GM12873 (cell line): ENCODE data around the gene STK16.

ENCODE experiments used
- CTCF ChIP-seq: IDR thresholded peaks from 2 replicates; pipeline ENCODE4 v1.5.1; 2012; ENCODE audit warnings: low read depth, mild to moderate bottlenecking, moderate library complexity, low read length, control low read depth; ENCODE audit not compliant: insufficient read depth; ENCODE audit errors: missing control alignments

STK16 gene

DNA sequence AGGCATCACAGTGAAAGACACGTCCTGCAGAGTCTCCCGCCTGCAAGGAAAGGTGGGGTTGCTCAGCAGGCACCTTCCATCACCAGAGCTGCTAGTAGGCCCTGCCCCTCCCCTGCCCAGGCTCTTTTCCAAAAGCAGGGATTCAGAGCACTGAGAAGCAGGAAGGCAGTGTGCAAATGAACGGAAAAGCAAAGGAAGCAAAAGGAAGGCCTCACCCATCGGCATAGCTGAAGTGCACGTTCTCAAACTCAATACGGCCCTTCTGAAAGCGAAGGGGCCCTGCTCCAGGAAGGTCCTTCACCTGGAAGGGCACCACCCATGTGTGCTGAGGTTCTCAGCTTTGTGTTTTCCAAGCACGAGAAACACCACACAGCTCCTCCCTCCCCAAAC lies 32.3 kb upstream of the STK16 start:
- TF ChIP-seq CTCF, result no peak

DNA sequence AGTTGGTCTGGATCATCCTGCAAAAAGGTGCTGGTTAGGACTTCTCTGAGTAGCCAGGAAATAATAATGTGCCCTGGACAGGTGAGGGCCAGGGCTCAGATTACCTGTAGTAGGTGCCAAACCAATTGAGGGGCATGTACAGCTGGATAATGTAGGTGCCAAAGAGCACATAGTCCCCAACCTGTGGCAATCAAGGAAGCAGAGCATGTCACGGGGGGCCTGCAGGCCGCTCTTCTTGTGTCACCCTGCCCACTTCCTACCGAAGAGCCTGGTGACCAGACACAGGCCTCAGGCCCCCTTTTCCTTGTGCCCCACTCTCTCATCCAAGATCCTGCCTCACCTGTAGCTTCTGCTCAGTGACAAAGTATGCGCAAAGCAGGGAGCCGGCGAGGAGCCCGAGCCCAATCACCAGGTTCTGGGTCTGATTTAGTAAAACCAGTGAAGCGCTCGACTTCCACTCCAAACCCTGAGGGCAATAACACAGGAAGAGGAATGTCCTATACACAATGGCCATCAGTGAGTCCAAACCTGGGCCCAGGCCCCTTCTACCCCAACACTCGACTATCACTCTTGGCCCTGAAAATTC lies 31.7 kb upstream of the STK16 start:
- TF ChIP-seq CTCF, result no peak

- no peak for TF ChIP-seq CTCF
Observed at GRCh38 chr2:219214141-219214540, 31.1 kb upstream of the STK16 start.

GRCh38 chr2:219214786-219215185 lies 30.5 kb upstream of the STK16 start:
- no peak for TF ChIP-seq CTCF

DNA sequence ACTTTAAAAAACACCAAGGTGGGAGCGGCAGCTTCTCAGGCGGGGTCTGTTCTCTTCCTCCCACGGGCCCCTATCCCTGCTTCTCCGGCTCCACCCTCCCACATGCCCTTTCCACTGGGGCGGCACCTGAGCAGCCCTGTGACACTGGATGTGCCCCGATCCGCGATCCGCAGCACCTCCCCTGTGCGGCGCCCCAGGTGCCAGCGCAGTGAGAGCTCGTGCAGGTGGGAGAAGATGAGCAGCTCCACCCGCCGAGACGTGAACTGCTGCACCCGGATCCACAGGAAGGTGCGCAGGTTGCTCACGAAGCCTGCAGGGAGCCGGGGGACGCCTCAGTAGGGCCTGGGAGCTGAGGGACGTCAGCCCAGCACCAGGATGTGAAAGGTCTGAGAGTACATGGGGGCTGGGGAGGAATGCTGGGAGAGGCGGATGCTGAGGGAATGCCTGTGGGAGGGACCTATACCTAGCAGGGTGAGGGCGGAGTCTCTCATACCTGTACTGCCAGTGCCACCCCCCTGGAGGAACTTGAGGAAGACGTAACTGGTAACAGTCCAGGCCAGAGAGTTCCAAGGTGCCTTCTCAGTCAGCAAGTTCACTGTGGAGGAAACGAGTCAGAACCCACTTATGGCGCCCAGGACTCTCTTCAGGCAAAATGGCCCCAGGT lies 29.3 kb upstream of the STK16 start:
- TF ChIP-seq CTCF, result no peak

DNA sequence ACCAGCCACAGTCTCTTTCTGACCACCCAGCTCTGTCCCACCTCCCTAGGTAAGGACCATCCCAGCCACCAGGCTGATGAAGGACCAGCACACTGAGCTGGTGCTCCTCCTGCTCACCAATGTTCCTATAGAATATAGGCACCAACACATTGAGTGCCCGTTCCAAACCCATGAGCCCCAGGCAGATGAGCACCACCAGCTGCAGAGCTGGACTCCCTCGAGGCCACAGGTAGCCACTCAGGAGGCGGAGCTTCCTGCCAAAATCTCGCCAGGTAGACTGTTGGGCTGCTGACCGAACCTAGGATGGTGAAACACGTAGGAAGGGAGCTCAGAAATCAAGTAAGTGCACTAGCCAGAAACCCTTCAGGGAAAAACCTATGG lies 28.8 kb upstream of the STK16 start:
- no peak for TF ChIP-seq CTCF

GRCh38 chr2:219218217-219218731 lies 27.0 kb upstream of the STK16 start:
- no peak for TF ChIP-seq CTCF
